HG02943 (cell line): ENCODE measurements around the gene LRRC53.

ENCODE experiments used
- ATAC-seq: cut with Tn5 transposase; IDR thresholded peaks from one replicate; pipeline ENCODE4 v1.9.1; 2021; ENCODE audit warnings: mild to moderate bottlenecking, low read depth, moderate library complexity; ENCODE audit not compliant: unreplicated experiment

The LRRC53 gene

DNA sequence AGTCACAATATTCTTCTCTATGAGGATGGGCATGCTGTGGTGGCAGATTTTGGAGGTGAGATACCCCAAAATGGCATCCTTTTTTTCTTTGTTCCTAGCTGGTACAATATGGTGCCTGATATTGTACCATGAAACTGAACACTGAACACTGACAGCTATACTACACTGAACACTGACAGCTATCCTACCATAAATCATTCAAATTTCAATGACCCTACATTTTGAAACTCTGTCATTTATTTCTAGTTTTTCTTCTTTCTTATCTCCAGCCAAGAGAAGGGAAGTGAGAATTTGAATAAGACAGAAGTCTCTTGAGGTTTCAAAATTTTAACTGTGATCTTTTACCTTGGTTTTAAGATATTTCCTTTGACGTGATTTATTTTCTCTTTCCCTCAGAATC lies 76.3 kb downstream of the LRRC53 start:
- no peak for ATAC-seq

DNA sequence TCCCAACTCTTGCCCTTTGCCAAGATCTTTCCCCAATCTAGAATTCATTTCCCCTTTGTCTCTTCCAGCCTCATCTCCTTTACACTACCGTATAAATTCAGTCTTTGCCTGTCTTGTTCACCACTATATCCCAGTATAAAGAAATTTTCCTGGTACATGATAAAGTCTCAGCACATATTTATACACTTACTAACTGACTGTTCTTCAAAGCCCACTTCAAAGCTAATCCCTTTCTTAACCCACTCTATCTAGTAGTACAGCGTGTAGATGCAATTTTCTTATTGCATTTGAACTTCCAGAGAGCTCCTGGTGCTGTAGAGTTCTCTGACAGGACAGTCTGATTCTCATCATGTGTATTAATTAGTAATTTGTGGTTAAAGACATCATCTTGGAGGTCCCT lies 78.1 kb downstream of the LRRC53 start:
- no peak for ATAC-seq

DNA sequence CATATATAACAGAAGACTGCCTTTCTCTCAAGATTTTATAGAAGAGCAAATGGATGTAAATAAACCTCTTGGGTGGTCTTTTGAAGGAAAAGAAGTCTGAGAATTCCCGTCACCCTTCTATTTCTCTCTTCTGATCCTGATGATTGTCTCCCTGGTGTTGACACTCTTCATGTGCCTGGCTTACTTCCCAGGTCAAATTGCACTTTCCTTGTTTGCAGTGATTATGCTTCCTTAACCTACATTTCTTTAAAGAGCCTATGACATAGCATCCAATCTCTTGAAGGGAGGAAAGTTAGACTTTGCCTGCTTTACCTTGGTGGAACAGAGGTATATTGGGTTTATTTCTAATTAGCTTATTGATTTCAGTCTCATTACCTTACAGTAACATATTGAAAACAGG lies 80.1 kb downstream of the LRRC53 start:
- no peak for ATAC-seq

DNA sequence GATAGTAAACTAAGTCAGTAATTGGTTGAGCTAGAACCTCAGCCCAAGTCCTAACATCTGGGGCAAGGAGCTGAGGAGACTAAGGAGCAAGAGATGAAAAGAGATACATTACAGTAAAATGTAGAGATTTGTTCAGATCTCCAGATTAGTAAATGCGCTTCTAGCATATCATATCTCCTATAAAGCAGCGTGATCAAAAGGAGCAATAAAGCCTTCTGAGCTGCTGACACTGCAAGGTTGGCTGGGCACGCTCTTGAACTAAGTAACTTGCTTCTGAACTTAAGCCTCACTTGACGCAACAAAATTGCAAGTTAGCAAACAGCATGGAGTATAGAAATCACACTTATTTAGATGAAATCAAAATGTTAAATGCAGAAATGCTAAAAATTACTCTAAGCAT lies 80.9 kb downstream of the LRRC53 start:
- ATAC-seq: no peak

DNA sequence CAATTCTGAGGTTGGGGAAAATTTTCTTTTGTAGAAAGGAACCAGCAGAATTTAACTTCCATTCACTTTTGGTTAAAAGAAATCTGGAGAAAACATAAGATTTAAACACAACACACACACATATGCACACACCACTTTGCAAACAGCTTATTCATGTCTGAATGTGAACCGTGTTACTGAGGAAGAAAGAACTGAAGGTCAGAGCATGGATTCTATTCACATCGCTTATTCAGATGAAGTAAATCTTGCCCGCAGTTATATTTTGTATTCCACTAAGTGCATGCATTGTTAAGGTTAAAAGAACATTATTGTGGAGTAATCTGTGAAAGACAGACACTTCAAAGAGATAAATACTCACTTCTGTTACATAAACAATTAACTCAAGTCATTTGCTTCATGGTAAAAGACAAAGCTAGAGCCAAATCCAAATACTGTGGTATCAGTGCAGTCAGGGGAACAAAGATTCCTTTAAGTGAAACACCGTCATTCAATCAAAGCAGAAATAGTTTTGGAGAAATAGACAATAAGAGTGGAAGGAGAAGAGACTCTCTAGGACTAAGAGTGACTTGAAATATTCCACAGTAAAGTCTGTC lies 82.0 kb downstream of the LRRC53 start:
- no peak for ATAC-seq

DNA sequence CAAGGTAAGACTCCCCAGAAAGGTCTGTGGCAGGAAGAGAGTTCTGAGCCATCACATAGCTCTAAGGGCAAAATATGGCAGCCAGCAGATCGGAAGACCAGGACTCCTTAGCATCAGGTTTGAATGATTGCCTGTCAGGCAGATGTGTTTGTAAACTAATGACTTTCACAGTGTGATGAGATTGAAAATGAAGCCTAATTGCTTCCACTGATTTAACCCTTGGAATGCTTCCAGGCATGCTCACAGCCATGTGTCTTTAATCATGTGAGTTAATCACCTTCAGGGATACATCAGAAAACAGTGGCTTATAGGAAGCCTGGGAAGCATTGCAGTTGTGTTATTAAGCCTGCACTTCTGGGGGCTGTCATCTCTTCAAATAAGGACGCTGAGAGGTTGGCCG lies 82.8 kb downstream of the LRRC53 start:
- ATAC-seq: no peak

DNA sequence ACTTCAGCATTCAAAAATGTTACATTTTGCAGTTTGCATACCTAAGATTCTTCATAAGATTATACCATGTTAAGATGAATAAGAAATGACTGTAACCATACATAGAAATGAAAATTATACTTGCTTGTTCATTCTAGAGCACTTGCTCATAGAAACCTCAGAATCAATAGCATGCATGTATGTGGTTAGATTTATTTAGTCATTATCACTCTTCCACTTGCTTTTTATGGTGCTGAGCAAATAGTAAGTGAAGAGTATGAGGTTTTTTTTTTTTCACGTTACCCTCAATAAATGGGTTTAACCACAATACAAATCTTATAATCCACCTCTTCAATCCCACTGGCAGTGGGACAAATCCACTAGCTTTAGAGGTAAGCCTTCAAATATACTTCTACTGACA lies 84.7 kb downstream of the LRRC53 start:
- no peak for ATAC-seq

DNA sequence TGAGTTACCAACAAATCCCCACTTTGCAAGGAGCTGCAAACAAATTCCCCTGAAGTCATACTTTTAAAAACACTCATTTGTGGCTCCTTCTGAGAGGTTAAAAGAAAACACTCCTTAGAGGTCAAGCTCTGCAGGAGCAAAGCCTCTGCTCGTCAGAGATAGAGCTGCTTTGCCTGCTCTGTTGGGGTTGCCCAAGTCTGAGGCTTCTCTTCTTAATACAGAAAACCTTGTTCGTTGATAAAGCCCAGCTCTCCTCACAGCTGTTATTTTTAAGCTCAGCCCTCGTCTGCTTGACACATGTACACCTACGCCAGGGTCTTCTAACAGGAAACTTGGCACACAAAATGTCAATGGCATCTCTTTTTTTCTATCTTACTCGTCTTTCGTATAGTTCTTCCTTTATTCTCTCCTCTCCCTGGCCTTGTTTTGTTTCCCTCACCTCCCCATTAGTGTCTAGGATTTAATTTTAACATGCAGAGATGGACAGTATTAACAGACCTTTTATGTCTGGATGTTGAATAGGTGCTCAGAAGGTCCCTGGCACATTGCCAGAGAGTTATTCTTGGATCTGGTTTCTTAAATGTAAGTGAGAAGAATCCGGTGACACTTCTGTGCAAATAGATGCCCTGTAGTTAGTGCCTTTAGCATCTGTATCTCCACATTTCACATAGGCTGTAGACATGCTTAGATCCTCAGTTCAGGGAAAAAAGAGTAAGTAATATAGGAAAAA lies 86.0 kb downstream of the LRRC53 start:
- no peak for ATAC-seq

DNA sequence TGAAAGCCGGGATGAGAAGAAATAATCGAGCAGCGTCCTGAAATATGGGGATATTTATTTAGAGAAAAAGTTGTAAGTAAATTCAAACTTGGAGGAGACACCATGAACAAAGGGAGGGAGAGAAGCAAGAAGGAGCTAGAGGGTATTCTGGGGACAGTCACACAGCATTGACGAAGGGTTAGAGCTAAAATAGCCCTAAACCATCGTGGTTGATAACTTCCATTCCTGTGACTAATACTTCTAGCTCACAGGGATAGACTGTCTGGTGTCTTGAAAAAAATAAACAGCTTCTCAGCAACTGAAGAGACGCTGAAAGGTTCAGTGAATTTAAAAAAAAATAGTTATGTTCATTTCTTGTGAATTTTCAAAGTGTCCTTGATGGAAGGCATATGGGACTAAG lies 86.7 kb downstream of the LRRC53 start:
- no peak for ATAC-seq

DNA sequence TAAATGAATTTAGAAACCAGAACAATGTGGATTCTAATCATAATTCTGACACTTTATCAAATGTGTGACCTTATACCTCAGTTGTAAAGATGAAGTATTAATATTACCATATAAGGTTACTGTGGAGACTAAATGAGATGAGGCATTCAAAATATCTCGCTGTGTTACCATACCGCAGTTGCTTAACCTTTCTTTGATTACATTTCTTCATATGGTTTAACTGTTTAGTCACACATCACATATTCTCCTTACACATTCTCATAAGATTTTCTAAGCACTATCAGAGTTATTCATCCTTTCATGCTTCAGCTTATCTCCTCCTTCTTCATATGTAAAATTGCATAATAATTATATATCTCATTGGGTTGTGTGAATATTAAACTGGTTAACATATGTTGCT lies 88.9 kb downstream of the LRRC53 start:
- no peak for ATAC-seq

DNA sequence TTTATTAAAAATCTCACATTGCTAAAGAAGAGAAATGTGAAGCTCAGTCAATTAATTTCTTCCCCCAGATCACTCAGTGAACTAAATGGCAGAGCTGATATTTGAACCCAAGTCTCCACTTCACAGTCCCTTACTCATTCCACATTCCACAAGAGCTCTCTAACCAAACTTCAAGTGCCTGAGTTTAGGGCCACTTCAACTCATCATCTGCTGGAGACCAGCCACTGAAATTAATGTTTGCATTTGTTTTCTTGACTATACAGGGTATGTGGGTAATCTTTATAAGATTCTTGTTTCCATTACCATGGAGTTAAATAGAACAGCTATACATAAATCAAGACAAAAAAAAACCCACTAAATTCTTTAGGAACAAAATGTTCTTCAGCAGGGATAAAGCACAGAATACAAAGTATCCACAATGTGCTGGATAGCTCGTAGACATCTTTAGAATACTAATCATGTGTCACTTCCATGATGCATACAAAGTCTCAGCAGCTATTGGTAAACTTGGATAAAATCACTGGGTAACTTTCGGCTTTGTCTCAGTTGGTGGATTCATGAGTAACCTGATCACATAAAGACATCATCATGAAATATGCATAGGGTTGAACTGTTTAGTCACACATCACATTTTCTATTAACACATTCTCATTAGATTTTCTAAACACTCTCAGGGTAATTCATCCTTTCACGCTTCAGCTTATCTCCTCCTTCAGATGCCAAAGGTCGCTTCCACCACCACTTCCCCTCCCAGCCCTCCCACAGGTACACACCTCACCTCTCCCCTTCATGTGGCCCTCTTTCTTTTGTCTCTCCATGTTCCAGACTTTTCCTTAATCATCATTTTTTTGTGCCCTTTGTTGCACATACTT lies 89.8 kb downstream of the LRRC53 start:
- ATAC-seq: no peak

DNA sequence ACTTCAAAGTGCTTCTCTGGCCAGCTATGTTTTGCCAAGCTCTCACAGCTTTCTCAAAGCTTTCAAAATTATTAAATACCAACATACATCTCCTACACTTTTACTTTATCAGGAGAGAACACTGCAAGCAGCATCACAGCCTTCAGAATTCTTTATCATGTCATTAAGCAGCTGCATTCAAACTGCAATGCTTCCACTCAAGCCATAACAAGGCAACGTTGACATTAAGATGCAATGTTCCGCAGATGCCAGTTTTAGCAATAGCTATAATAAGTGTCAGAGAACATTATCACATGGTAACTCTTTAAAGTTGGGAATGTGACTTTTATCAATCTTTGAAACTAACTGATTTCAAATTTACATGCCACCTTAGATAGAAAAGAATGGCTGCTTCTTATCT lies 91.9 kb downstream of the LRRC53 start:
- no peak for ATAC-seq
